Stomach (tissue), 9 donors: Measurements from ENCODE around the gene BNC2. TPM values are rescaled to one million over a fixed set of nuclear protein-coding genes. Genes with fewer than 3 reads are reported as not detected.
A peak's percentile ranks its signal among the peaks of the same experiment; 100 is the strongest.

Experiments
- DNase-seq, 2 donors: peaks; one replicate each; pipeline versions ENCODE4 v3.0.0 to v3.0.0-alpha.2; 2013 to 2019
- H3K27ac ChIP-seq, 5 donors: fragments of 200-600 bp in 4 of 5; sonication (generic) in 4 of 5; one replicate each; pipeline ENCODE4 v1.5.1; 2013 to 2019; ENCODE audit warnings: mild to moderate bottlenecking in 1 of 5, moderate library complexity in 1 of 5
- H3K27me3 ChIP-seq, 3 donors: fragments of 200-600 bp; sonication (generic); one replicate each; pipeline ENCODE4 v1.5.1; 2017 to 2019; ENCODE audit warnings: mixed run types in 1 of 3
- H3K36me3 ChIP-seq, 4 donors: fragments of 200-600 bp; sonication (generic); 1 replicate in 3 of 4; 2 replicates in 1 of 4; pipeline ENCODE4 v1.5.1; 2016 to 2019
- H3K4me1 ChIP-seq, 4 donors: fragments of 200-600 bp; sonication (generic); one replicate each; pipeline ENCODE4 v1.5.1; 2016 to 2019
- H3K4me3 ChIP-seq, 4 donors: fragments of 200-600 bp; sonication (generic) in 3 of 4; one replicate each; pipeline ENCODE4 v1.5.1; 2016 to 2019; ENCODE audit warnings: mild to moderate bottlenecking in 1 of 4
- H3K9me3 ChIP-seq, 4 donors: fragments of 200-600 bp; sonication (generic); one replicate each; pipeline ENCODE4 v1.5.1; 2016 to 2019
- EP300 ChIP-seq: sonication (generic); formaldehyde crosslinking; IDR thresholded peaks from one replicate; pipeline ENCODE4 v1.6.1; 2017; ENCODE audit warnings: antibody characterized with exemption
- POLR2A ChIP-seq, 4 donors: fragments of 450-650 bp; IDR thresholded peaks; one replicate each; pipeline ENCODE4 v1.6.1; 2016; ENCODE audit warnings: antibody characterized with exemption in 4 of 4, control low read depth in 2 of 4, mild to moderate bottlenecking in 1 of 4, moderate library complexity in 1 of 4
- POLR2AphosphoS5 ChIP-seq, 3 donors: sonication (generic); formaldehyde crosslinking; IDR thresholded peaks; one replicate each; pipeline ENCODE4 v1.6.1; 2016; ENCODE audit warnings: antibody characterized with exemption in 3 of 3
- WGBS, 5 donors: extraction: QIAGEN DNeasy Blood & Tissue Kit in 3 of 5; methylation state at CpG; one replicate each; pipeline versions ENCODE4 v1.1.5 to v1.1.7; 2013 to 2018; 5-methylcytosine and 5-hydroxymethylcytosine counted together
- intact Hi-C: fragments of 100-400 bp; cut with DNase I; formaldehyde crosslinking; loops from one replicate; pipeline ENCODE4 v1.15.1; 2023; ENCODE audit warnings: low total_unique reads
- polyA plus RNA-seq, 3 donors: library from polyadenylated mRNA; stranded (reverse); fragments of 200-250 nt; gene quantifications; one replicate each; pipeline ENCODE4 v1.2.3, GENCODE V29; 2013
- total RNA-seq, 5 donors: library from RNA; depleted of rRNA; stranded (reverse); fragments of >200 nt; gene quantifications; one replicate each; pipeline versions ENCODE4 v1.1.0 to v1.2.3, GENCODE V29; 2014 to 2016
- TF ChIP-seq, protein P1 (sequence below), 7 experiments: fragments of 450-650 bp in 4 of 7; fragments of 200-600 bp in 3 of 7; sonication (generic) in 3 of 7; IDR thresholded peaks; one replicate each; pipeline ENCODE4 v1.5.1; 2016 to 2019; ENCODE audit warnings: antibody characterized with exemption in 7 of 7, control low read depth in 2 of 7, mild to moderate bottlenecking in 1 of 7
- donor health status: healthy with polysubstance abuse.
- donor health status: Bipolar disorder and iron deficiency.
- donor health status: healthy.

Gene BNC2
- total and polyA plus RNA-seq, 8 donors: 1.1 to 60.7 (median 7.6) TPM

DNA sequence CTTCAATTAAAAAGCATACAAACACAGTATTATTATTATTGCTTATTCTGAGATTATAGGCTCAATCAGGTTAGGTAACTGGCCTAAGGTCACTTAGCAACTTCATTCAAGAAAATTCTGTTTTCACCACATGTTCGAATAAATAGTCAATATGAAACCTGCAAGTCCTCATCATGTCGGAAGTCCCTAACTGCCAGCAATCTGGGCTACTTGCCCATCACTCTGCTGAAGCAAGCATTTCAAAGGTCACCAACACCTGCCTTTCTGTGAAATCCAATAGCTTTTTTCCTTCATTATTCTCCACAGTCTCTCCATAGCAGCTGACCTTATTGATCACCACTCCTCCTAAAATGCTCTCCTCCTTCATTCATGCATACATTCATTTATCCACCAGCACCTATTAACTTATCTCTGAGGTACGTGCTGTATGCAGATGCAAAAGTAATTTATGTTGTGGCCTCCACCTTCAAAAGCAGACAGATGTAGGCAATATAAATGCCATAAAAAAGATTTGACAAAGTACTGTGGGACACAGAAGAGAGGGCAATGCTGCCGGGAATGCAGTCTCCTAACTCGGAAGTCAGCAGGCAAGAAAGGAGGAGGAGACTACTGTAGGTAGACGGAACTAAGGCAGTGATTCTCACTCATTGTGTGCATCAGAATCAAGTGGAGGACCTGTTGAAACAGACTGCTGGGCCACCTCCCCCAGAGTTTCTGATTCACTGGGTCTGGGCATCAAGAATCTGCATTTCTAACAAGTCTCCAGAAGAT is 310.9 kb downstream of the BNC2 start:
- Histone ChIP-seq H3K4me3 (no peak overlapping the region), H3K9me3 (no peaks in the 10 kb centered on the region), H3K36me3 (no peaks in the 10 kb centered on the region), H3K4me1 (peaks cover 0 to 14% (median 0%) of the 10 kb centered on the region in 4 donors), H3K27me3 (no peaks in the 10 kb centered on the region), H3K27ac (no peak overlapping the region)
- 60 to 73% (median 71%) methylated on average over 6 of the region's 6 CpGs for WGBS, 5 donors
- TF ChIP-seq, protein P1, sequence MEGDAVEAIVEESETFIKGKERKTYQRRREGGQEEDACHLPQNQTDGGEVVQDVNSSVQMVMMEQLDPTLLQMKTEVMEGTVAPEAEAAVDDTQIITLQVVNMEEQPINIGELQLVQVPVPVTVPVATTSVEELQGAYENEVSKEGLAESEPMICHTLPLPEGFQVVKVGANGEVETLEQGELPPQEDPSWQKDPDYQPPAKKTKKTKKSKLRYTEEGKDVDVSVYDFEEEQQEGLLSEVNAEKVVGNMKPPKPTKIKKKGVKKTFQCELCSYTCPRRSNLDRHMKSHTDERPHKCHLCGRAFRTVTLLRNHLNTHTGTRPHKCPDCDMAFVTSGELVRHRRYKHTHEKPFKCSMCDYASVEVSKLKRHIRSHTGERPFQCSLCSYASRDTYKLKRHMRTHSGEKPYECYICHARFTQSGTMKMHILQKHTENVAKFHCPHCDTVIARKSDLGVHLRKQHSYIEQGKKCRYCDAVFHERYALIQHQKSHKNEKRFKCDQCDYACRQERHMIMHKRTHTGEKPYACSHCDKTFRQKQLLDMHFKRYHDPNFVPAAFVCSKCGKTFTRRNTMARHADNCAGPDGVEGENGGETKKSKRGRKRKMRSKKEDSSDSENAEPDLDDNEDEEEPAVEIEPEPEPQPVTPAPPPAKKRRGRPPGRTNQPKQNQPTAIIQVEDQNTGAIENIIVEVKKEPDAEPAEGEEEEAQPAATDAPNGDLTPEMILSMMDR (IDR thresholded peaks at IDR 0.05): no peak
- TF ChIP-seq EP300: no peak
- TF ChIP-seq POLR2AphosphoS5 (IDR thresholded peaks at IDR 0.05): no peak
- no peak for TF ChIP-seq POLR2A (IDR thresholded peaks at IDR 0.05)
- intact Hi-C loops: no loop called here
- no peak for DNase-seq

DNA sequence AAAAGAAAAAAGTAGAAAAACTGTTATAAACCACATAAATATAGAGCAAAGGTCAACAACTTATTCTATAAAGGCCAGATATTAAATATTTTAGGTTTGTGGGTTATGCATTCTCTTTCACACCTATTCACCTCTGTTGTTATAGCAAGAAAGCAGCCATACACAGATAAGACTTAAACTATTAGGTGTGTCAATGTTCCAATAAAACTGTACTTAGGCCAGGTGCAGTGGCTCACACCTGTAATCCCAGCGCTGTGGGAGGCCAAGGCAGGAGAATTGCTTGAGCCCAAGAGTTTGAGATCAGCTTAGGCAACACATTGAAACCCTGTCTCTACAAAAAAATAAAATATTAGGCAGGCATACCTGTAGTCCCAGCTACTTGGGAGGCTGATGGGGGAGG is 314.7 kb downstream of the BNC2 start:
- DNase-seq: no peak
- peaks cover 0 to 21% (median 0%) of the 10 kb centered on the region in 4 donors for H3K4me1 ChIP-seq

DNA sequence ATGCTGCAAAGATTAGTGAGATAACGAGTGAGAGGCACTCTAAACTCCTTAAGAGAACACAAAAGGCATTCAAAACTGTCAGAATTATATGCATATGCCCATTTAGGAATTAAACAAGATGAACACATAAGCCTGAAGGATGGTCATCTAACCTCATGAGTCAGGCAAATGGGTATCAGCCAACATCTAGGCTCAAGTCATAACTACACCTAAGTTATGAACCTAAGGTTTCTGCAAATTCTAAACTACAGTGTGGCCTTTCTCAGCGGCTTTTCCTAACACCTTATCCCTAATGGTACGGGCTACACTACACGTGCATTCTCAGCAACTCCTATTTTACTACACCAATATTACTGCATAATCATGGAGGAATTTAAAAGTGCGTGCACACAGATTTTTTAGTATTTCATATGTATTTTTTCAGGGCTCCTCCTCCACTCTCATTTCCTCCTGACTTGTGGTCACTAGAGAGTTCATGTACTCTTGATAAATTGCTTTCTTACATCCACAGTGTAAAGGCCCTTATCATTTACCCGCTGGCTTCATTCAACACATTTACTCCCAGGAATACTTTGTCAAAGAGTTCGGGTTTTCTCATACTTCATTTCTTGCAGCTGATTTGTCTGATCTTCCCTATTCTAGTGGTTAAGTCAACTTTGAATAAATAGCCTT is 316.5 kb downstream of the BNC2 start:
- no peak overlapping the region for H3K27ac ChIP-seq
- no peak overlapping the region for H3K4me3 ChIP-seq
- intact Hi-C loops: no loop called here
- DNase-seq: peak in 1 of 2 donors; percentile 31
- 51 to 62% (median 60%) methylated on average over 7 of the region's 7 CpGs for WGBS, 5 donors
- H3K27me3 ChIP-seq: no peaks in the 10 kb centered on the region
- no peaks in the 10 kb centered on the region for H3K9me3 ChIP-seq
- TF ChIP-seq POLR2A (IDR thresholded peaks at IDR 0.05) (no peak), POLR2AphosphoS5 (IDR thresholded peaks at IDR 0.05) (no peak), EP300 (no peak)
- TF ChIP-seq, protein P1 (IDR thresholded peaks at IDR 0.05): no peak
- H3K36me3 ChIP-seq: peaks cover 0 to 16% (median 7%) of the 10 kb centered on the region in 4 donors
- H3K4me1 ChIP-seq: peaks cover 0 to 13% (median 0%) of the 10 kb centered on the region in 4 donors

More for the DNA sequence above, 314.7 kb downstream of the BNC2 start:
- Histone ChIP-seq H3K9me3 (no peaks in the 10 kb centered on the region), H3K27me3 (no peaks in the 10 kb centered on the region), H3K27ac (no peak overlapping the region), H3K36me3 (peaks cover 0 to 15% (median 7%) of the 10 kb centered on the region in 4 donors), H3K4me3 (no peak overlapping the region)
- intact Hi-C loops: no loop called here
- 18 to 85% (median 82%) methylated on average over 1 of the region's 1 CpG for WGBS, 5 donors
- TF ChIP-seq POLR2AphosphoS5 (IDR thresholded peaks at IDR 0.05): no peak
- TF ChIP-seq, protein P1 (IDR thresholded peaks at IDR 0.05): no peak
- no peak for TF ChIP-seq EP300
- TF ChIP-seq POLR2A (IDR thresholded peaks at IDR 0.05): no peak

DNA sequence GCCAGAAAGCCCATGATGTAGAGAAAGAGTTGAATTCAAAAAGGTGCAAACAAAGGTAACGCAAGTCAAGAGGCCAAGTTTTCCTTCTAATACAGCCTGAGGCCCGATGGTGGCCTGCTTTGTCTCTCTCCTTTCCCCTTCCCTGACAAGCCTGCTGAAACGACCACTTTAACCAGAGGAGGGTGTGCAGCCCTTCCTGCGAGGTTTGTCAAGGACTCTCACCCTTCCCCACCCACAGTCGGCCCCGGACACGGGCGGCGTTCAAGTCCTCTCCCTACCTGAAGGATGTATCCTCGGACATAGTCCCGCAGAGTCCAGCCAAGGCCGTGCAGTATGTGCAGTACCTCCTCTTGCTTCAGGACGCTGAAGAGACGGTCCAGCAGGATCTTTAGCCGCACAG is 318.2 kb downstream of the BNC2 start:
- H3K27ac ChIP-seq: no peak overlapping the region
- no peaks in the 10 kb centered on the region for H3K27me3 ChIP-seq
- H3K4me1 ChIP-seq: peaks cover 0 to 10% (median 0%) of the 10 kb centered on the region in 4 donors
- H3K9me3 ChIP-seq: no peaks in the 10 kb centered on the region
- H3K4me3 ChIP-seq: no peak overlapping the region
- DNase-seq: no peak
- H3K36me3 ChIP-seq: peaks cover 0 to 16% (median 7%) of the 10 kb centered on the region in 4 donors
- intact Hi-C loops: no loop called here
- TF ChIP-seq, protein P1 (IDR thresholded peaks at IDR 0.05): no peak
- TF ChIP-seq POLR2AphosphoS5 (IDR thresholded peaks at IDR 0.05): no peak
- no peak for TF ChIP-seq EP300
- TF ChIP-seq POLR2A (IDR thresholded peaks at IDR 0.05): no peak
- 84 to 90% (median 89%) methylated on average over 9 to 15 of the region's 15 CpGs for WGBS, 5 donors
